NT2/D1 (cell line): Measurements from ENCODE around the gene XRCC4.
"Not testable (repeated sequence)": the region's sequence is repeated elsewhere in the genome, so short reads cannot be mapped to it uniquely, and the experiment has no call there.

Experiments used
- YY1 ChIP-seq: IDR thresholded peaks from 2 replicates; pipeline ENCODE4 v1.6.1; 2011; ENCODE audit not compliant: insufficient read length, insufficient read depth
- ZNF274 ChIP-seq: IDR thresholded peaks from 2 replicates; pipeline ENCODE4 v1.6.1; 2011; ENCODE audit warnings: mild to moderate bottlenecking, low read depth, low read length

- TF ChIP-seq ZNF274, YY1: not testable (repeated sequence)
These were observed 180.3 kb downstream of the XRCC4 start for GRCh38 chr5:83257684-83258083.
